ENCODE measurements around the gene CAPN2. TPM values are rescaled to one million over a fixed set of nuclear protein-coding genes. Genes with fewer than 3 reads are reported as not detected.
"Not testable (repeated sequence)": the region's sequence is repeated elsewhere in the genome, so short reads cannot be mapped to it uniquely, and the experiment has no call there.

The CAPN2 gene
- total RNA-seq, 2 donors from 2014 or later, result 88.5 to 156 TPM

DNA sequence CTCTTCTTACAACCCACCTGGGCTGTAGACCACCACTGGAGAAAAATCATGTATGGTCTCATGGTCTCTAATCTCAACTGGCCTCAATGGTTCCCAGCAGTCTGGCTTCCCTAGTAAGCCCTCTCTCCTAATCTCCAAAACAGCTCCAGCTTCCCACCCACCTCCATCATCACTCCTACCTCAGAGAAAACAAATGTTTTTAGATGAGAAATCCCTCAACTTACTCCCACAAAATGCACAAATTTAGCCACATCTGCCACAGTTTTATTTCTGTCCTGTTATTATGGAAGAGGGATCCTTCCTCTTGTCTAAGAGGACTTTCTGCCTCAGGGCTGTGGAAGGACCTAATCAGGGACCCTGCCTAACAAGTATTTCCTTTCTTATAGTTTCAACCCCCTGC lies 101.3 kb downstream of the CAPN2 start:
- Histone ChIP-seq H3K36me3 (peaks cover 0 to 5% of the 10 kb centered on the region in 2 donors), H3K27ac (no peak overlapping the region), H3K9me3 (no peaks in the 10 kb centered on the region), H3K27me3 (replicated peaks; ENCODE audit: insufficient read depth) (no peaks in the 10 kb centered on the region), H3K4me3 (no peak overlapping the region), H3K4me1 (replicated peaks) (no peaks in the 10 kb centered on the region)
- intact Hi-C loops (cut with DNase I), result no loop called here
- TF ChIP-seq POLR2A (IDR thresholded peaks at IDR 0.05), result no peak
- TF ChIP-seq, protein P1, sequence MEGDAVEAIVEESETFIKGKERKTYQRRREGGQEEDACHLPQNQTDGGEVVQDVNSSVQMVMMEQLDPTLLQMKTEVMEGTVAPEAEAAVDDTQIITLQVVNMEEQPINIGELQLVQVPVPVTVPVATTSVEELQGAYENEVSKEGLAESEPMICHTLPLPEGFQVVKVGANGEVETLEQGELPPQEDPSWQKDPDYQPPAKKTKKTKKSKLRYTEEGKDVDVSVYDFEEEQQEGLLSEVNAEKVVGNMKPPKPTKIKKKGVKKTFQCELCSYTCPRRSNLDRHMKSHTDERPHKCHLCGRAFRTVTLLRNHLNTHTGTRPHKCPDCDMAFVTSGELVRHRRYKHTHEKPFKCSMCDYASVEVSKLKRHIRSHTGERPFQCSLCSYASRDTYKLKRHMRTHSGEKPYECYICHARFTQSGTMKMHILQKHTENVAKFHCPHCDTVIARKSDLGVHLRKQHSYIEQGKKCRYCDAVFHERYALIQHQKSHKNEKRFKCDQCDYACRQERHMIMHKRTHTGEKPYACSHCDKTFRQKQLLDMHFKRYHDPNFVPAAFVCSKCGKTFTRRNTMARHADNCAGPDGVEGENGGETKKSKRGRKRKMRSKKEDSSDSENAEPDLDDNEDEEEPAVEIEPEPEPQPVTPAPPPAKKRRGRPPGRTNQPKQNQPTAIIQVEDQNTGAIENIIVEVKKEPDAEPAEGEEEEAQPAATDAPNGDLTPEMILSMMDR (IDR thresholded peaks at IDR 0.05), result no peak
- no peak for DNase-seq (ENCODE audit: low spot score)

DNA sequence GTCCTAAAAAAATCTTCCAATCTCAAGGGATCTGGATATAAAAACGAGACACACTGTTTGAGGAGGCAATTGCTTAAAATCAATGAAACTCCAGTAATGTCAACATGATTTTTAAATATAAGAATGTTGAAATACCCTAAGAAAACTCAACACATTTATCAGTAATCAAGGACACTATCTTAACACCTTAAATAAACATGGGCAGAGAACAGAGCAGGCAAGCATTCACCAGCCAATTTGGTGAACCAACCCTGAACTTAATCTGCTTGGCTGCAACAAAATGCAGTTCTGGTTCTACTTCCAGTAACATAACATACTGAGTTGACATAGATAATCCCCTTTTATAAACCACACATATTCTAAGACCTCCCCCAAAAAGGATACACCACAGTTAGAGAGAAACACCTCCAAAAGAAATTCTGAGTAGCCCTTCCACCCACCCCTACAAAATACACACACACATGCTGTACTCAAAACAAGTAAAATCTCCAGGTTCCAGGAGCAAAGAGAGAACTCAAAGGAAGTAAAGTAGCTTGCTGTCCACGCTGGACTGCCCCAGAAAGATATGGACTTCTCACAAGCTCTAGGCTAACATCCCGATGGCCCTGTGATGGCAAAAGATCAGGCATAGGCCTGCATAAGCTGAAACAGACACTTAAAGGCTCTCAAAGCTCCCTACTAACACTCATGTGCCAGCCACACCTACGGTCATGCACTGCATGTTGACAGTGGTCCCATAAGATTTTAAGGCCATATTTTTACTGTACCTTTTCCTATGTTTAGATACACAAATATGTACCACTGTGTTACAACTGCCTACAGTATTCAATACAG lies 102.9 kb downstream of the CAPN2 start:
- Histone ChIP-seq H3K27me3 (replicated peaks; ENCODE audit: insufficient read depth) (no peaks in the 10 kb centered on the region), H3K36me3 (peaks cover 0 to 5% of the 10 kb centered on the region in 2 donors), H3K4me1 (replicated peaks) (no peaks in the 10 kb centered on the region), H3K27ac (no peak overlapping the region), H3K9me3 (no peaks in the 10 kb centered on the region), H3K4me3 (no peak overlapping the region)
- no peak for DNase-seq (ENCODE audit: low spot score)
- 53% methylated on average over 4 of the region's 4 CpGs for WGBS
- intact Hi-C loops (cut with DNase I), result no loop called here
- TF ChIP-seq POLR2A (IDR thresholded peaks at IDR 0.05), result no peak
- TF ChIP-seq, protein P1 (IDR thresholded peaks at IDR 0.05), result no peak
- no peak for TF ChIP-seq POLR2AphosphoS5 (IDR thresholded peaks at IDR 0.05)

DNA sequence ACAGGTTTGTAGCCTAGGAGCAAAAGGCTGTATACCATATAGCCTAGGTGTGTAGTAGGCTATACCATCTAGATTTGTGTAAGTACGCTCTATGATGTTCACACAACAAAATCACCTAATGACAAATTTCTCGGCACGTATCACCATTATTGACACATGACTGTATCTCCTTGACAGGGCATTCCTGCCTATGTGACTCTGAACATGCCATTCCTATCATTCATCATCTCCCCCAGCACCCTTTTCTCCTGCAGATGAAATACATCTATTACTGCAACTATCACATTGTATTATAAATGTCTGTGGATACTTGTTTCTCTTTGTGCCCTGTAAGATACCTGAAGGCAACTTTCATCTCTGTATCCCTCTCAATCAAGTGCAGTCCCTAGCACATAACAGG lies 103.5 kb downstream of the CAPN2 start:
- Histone ChIP-seq H3K36me3 (peaks cover 0 to 5% of the 10 kb centered on the region in 2 donors), H3K4me1 (replicated peaks) (no peaks in the 10 kb centered on the region), H3K4me3 (no peak overlapping the region), H3K9me3 (no peaks in the 10 kb centered on the region), H3K27me3 (replicated peaks; ENCODE audit: insufficient read depth) (no peaks in the 10 kb centered on the region), H3K27ac (no peak overlapping the region)
- DNase-seq (ENCODE audit: low spot score), result no peak
- intact Hi-C loops (cut with DNase I), result no loop called here
- WGBS, result 88% methylated on average over 3 of the region's 3 CpGs
- no peak for TF ChIP-seq POLR2A (IDR thresholded peaks at IDR 0.05)
- TF ChIP-seq POLR2AphosphoS5 (IDR thresholded peaks at IDR 0.05), result no peak
- TF ChIP-seq, protein P1 (IDR thresholded peaks at IDR 0.05), result no peak

DNA sequence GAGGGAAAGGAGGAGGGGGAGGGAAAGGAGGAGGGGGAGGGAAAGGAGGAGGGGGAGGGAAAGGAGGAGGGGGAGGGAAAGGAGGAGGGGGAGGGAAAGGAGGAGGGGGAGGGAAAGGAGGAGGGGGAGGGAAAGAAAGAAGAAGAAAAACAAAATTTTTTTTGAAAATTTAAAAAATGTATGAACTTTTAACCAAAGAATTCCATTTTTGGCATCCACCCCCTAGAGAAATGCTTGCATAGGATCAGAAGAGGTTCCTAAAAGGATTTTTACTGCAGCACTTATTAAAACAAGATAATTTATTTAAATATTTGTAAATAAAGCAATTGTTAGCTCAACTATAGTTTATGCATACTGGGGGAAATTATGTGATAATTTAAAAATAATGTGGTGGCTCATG lies 104.9 kb downstream of the CAPN2 start:
- H3K4me3 ChIP-seq; H3K27ac ChIP-seq; intact Hi-C loops (cut with DNase I); H3K4me1 ChIP-seq (replicated peaks); H3K27me3 ChIP-seq (replicated peaks; ENCODE audit: insufficient read depth); DNase-seq (ENCODE audit: low spot score); H3K36me3 ChIP-seq; H3K9me3 ChIP-seq: not testable (repeated sequence)

DNA sequence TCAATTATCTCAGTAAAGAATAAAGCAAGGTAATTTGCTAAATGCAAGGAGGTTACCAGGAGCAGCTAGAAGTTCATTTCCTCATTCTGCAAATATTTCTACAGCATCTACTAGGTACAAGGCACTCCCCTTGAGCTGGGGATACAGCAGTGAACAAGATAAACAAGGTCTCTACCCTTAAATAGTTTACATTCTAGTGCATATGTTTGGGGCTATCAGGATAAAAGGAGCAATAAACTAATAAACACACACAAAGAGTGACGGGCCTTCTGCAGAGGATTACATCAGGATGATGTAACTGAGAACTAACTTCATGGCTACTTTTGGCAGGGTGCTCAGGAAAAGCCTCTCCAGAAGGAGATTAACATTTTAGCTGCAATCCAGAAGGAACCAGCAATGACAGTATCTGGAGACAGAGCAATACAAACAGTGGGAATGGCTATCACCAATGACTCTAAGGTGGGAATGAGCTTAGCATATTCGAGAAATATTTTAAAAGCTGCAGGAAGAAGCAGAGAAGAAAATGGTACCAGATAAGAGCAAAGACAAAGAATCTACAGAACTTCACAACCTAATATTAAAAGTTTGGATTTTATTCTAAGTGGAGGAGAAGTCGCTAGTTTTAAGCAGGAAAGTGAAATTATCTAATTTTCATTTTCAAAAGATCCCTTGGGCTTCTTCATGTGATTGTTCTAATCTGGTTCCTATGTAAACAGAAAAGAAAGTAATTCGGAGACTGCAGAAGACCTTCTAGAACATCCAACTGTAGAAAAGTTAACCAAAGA lies 107.6 kb downstream of the CAPN2 start:
- no peak for DNase-seq (ENCODE audit: low spot score)
- H3K27ac ChIP-seq, result no peak overlapping the region
- 63% methylated on average over 4 of the region's 4 CpGs for WGBS
- H3K27me3 ChIP-seq (replicated peaks; ENCODE audit: insufficient read depth), result no peaks in the 10 kb centered on the region
- H3K4me3 ChIP-seq, result no peak overlapping the region
- H3K36me3 ChIP-seq, result no peaks in the 10 kb centered on the region
- H3K4me1 ChIP-seq (replicated peaks), result no peaks in the 10 kb centered on the region
- H3K9me3 ChIP-seq, result no peaks in the 10 kb centered on the region
- TF ChIP-seq, protein P1 (IDR thresholded peaks at IDR 0.05), result no peak
- TF ChIP-seq POLR2A (IDR thresholded peaks at IDR 0.05), result no peak
- TF ChIP-seq POLR2AphosphoS5 (IDR thresholded peaks at IDR 0.05), result no peak
- intact Hi-C loops (cut with DNase I), result no loop called here

Measured in prostate gland (tissue), 2 donors.